HCT116 (cell line): ENCODE data around the gene GRIK4. TPM values are rescaled to one million over a fixed set of nuclear protein-coding genes. Genes with fewer than 3 reads are reported as not detected.

Source experiments
- ATAC-seq: fragments of 200-7000 bp; cut with Tn5 transposase; 2 replicates; pipeline ENCODE4 v1.9.1; 2020; ENCODE audit warnings: mild to moderate bottlenecking, moderate library complexity
- BruUV-seq: library from RNA; stranded (reverse); fragments of 400-500 nt; replicated peaks from 2 replicates; lab custom pipeline; 2021; lab: Mats Ljungman, UMichigan
- CTCF ChIA-PET: fragments of 300-600 bp; sonication (Branson Sonifier 250); formaldehyde crosslinking; loops from one replicate; lab custom pipeline; 2021; ENCODE audit warnings: antibody characterized with exemption; lab: Charles Lee
- POLR2A ChIA-PET: fragments of 300-600, 350-600 bp; sonication (Branson Sonifier 250); formaldehyde crosslinking; loops from one replicate; lab custom pipeline; 2021; ENCODE audit warnings: antibody characterized with exemption; lab: Charles Lee
- RAD21 ChIA-PET, 2 experiments: fragments of 300-600 bp; sonication (Branson Sonifier 250); formaldehyde crosslinking; loops; one replicate each; lab custom pipeline; 2023; ENCODE audit warnings: low total read pairs in 2 of 2; ENCODE audit not compliant: uncharacterized antibody in 2 of 2, unreplicated experiment in 2 of 2, low non-redundant PET in 1 of 2; lab: Charles Lee
- DNase-seq: peaks from one replicate; pipeline ENCODE4 v3.0.0-alpha.2; 2010; ENCODE audit warnings: low read depth, low spot score
- H2AFZ ChIP-seq: fragments of 200-600 bp; shearing (Covaris generic), sonication (generic); 2 replicates; pipeline ENCODE4 v1.6.1; 2017; ENCODE audit warnings: low read depth, mixed run types, mixed read lengths, antibody characterized with exemption, low read length; ENCODE audit not compliant: poor library complexity, severe bottlenecking
- H3K27ac ChIP-seq: 2 replicates; pipeline ENCODE4 v1.5.1; 2012; ENCODE audit warnings: low read depth, low read length
- H3K27me3 ChIP-seq: fragments of 200-600 bp; sonication (generic); 2 replicates; pipeline ENCODE4 v1.6.1; 2016; ENCODE audit warnings: mixed run types, low read length, mixed read lengths; ENCODE audit not compliant: insufficient read depth
- H3K36me3 ChIP-seq, 2 experiments: fragments of 200-500 bp in 1 of 2; fragments of 200-600 bp in 1 of 2; sonication (Bioruptor generic) in 1 of 2; sonication (generic) in 1 of 2; 2 replicates each; pipeline versions ENCODE4 v1.5.1 to v1.6.1; 2014 to 2016; ENCODE audit warnings: low read length in 2 of 2, inconsistent platforms in 1 of 2, mixed read lengths in 1 of 2, mixed run types in 1 of 2; ENCODE audit not compliant: insufficient read depth in 2 of 2, control insufficient read depth in 1 of 2
- H3K4me1 ChIP-seq, 2 experiments: fragments of 200-600 bp in 1 of 2; sonication (generic) in 1 of 2; 2 replicates each; pipeline versions ENCODE4 v1.5.1 to v1.6.1; 2012 to 2017; ENCODE audit warnings: low read length in 2 of 2, inconsistent platforms in 1 of 2, mild to moderate bottlenecking in 1 of 2, mixed read lengths in 1 of 2, mixed run types in 1 of 2, moderate library complexity in 1 of 2; ENCODE audit not compliant: insufficient read depth in 2 of 2, control insufficient read depth in 1 of 2
- H3K4me2 ChIP-seq: fragments of 200-600 bp; sonication (generic); 2 replicates; pipeline ENCODE4 v1.6.1; 2017; ENCODE audit warnings: mixed run types, low read length, mixed read lengths
- H3K4me3 ChIP-seq, 2 experiments: fragments of 200-600 bp in 1 of 2; sonication (generic) in 1 of 2; replicated peaks in 1 of 2; 2 replicates each; pipeline ENCODE4 v1.5.1; 2011 to 2016; ENCODE audit warnings: low read length in 2 of 2, control low read depth in 1 of 2, low read depth in 1 of 2, mild to moderate bottlenecking in 1 of 2, mixed read lengths in 1 of 2, mixed run types in 1 of 2
- H3K79me2 ChIP-seq: fragments of 200-600 bp; sonication (generic); 2 replicates; pipeline ENCODE4 v1.6.1; 2017; ENCODE audit warnings: mild to moderate bottlenecking, mixed run types, low read length, moderate library complexity, mixed read lengths; ENCODE audit not compliant: insufficient read depth
- H3K9ac ChIP-seq: fragments of 200-600 bp; sonication (generic); 2 replicates; pipeline ENCODE4 v1.6.1; 2016; ENCODE audit warnings: low read length, mixed read lengths
- H3K9me2 ChIP-seq: fragments of 200-600 bp; sonication (generic), shearing (Covaris generic); 2 replicates; pipeline ENCODE4 v1.6.1; 2017; ENCODE audit warnings: mixed run types, mild to moderate bottlenecking, moderate library complexity; ENCODE audit not compliant: insufficient read depth
- H3K9me3 ChIP-seq, 2 experiments: fragments of 200-500 bp in 1 of 2; fragments of 200-600 bp in 1 of 2; sonication (Bioruptor generic) in 1 of 2; sonication (generic) in 1 of 2; 2 replicates each; pipeline ENCODE4 v1.6.1; 2014 to 2017; ENCODE audit warnings: low read length in 2 of 2, mixed read lengths in 2 of 2, inconsistent platforms in 1 of 2, low read depth in 1 of 2, mild to moderate bottlenecking in 1 of 2, mixed run types in 1 of 2, moderate library complexity in 1 of 2; ENCODE audit not compliant: control insufficient read depth in 1 of 2, insufficient read depth in 1 of 2
- H4K20me1 ChIP-seq: fragments of 200-600 bp; sonication (generic), shearing (Covaris generic); 2 replicates; pipeline ENCODE4 v1.6.1; 2017; ENCODE audit warnings: mixed run types, mild to moderate bottlenecking, moderate library complexity; ENCODE audit not compliant: insufficient read depth
- ATF3 ChIP-seq: IDR thresholded peaks from 2 replicates; pipeline ENCODE4 v1.6.1; 2012
- CBX3 ChIP-seq: IDR thresholded peaks from 2 replicates; pipeline ENCODE4 v1.6.1; 2012; ENCODE audit warnings: low read depth
- CEBPB ChIP-seq: IDR thresholded peaks from 2 replicates; pipeline ENCODE4 v1.6.1; 2012; ENCODE audit warnings: low read depth
- CTCF ChIP-seq, 3 experiments: fragments of 200-600 bp in 1 of 3; sonication (generic) in 1 of 3; IDR thresholded peaks in 2 of 3; conservative IDR thresholded peaks in 1 of 3; 2 replicates each; pipeline ENCODE4 v1.5.1; 2012 to 2017; ENCODE audit warnings: low read depth in 2 of 3, low read length in 2 of 3, antibody characterized with exemption in 1 of 3, borderline replicate concordance in 1 of 3, control low read depth in 1 of 3, mild to moderate bottlenecking in 1 of 3, mixed read lengths in 1 of 3, mixed run types in 1 of 3, moderate library complexity in 1 of 3; ENCODE audit not compliant: insufficient read depth in 1 of 3
- EGR1 ChIP-seq: IDR thresholded peaks from 2 replicates; pipeline ENCODE4 v1.6.1; 2012; ENCODE audit warnings: low read depth
- ELF1 ChIP-seq: IDR thresholded peaks from 2 replicates; pipeline ENCODE4 v1.6.1; 2012; ENCODE audit warnings: low read depth, borderline replicate concordance
- EZH2 ChIP-seq: fragments of 200-600 bp; sonication (generic); IDR thresholded peaks from 2 replicates; pipeline ENCODE4 v1.6.1; 2017; ENCODE audit warnings: antibody characterized with exemption, mixed run types
- EZH2phosphoT487 ChIP-seq: fragments of 200-600 bp; IDR thresholded peaks from 2 replicates; pipeline ENCODE4 v1.6.1; 2018; ENCODE audit warnings: antibody characterized with exemption, borderline replicate concordance
- FOSL1 ChIP-seq: IDR thresholded peaks from 2 replicates; pipeline ENCODE4 v1.6.1; 2012; ENCODE audit warnings: low read depth
- JUND ChIP-seq: IDR thresholded peaks from 2 replicates; pipeline ENCODE4 v1.6.1; 2012
- MAX ChIP-seq: IDR thresholded peaks from 2 replicates; pipeline ENCODE4 v1.6.1; 2012
- POLR2A ChIP-seq: IDR thresholded peaks from 2 replicates; pipeline ENCODE4 v1.7.0; 2011; ENCODE audit warnings: borderline replicate concordance; ENCODE audit not compliant: insufficient read depth, insufficient read length; ENCODE audit errors: extremely low read depth
- POLR2AphosphoS5 ChIP-seq: IDR thresholded peaks from 2 replicates; pipeline ENCODE4 v1.6.1; 2011; ENCODE audit warnings: mild to moderate bottlenecking, low read depth, low read length, moderate library complexity
- RAD21 ChIP-seq: IDR thresholded peaks from 2 replicates; pipeline ENCODE4 v1.6.1; 2012; ENCODE audit warnings: low read depth, mild to moderate bottlenecking
- REST ChIP-seq: IDR thresholded peaks from 2 replicates; pipeline ENCODE4 v1.6.1; 2012; ENCODE audit warnings: low read depth
- SIN3A ChIP-seq: IDR thresholded peaks from 2 replicates; pipeline ENCODE4 v1.6.1; 2012; ENCODE audit warnings: low read depth
- TCF7L2 ChIP-seq: IDR thresholded peaks from 2 replicates; pipeline ENCODE4 v1.7.0; 2011; ENCODE audit warnings: borderline replicate concordance, inconsistent platforms; ENCODE audit not compliant: insufficient read depth, insufficient read length; ENCODE audit errors: extremely low read depth
- YY1 ChIP-seq: IDR thresholded peaks from 2 replicates; pipeline ENCODE4 v1.6.1; 2011; ENCODE audit warnings: low read length, low read depth, moderate library complexity, mild to moderate bottlenecking; ENCODE audit not compliant: insufficient replicate concordance; ENCODE audit errors: extremely low read depth
- ZFX ChIP-seq: fragments of 450-650 bp; IDR thresholded peaks from 2 replicates; pipeline ENCODE4 v1.6.1; 2017
- intact Hi-C: fragments of 100-400 bp; cut with micrococcal nuclease; formaldehyde crosslinking; loops from 2 replicates; pipeline ENCODE4 v1.10.0; 2022
- total RNA-seq: library from RNA; stranded (reverse); gene quantifications from one replicate; pipeline ENCODE4 v1.2.1, GENCODE V29; 2021; ENCODE audit not compliant: unreplicated experiment

The GRIK4 gene
- total RNA-seq, 1 experiment from 2014 or later: 0.52 TPM

GRCh38 chr11:120587299-120587698, 75.8 kb downstream of the GRIK4 start (continued):
- TF ChIP-seq ELF1: no peak
- no peak for TF ChIP-seq CBX3
- no peak for TF ChIP-seq ZFX
- TF ChIP-seq FOSL1: no peak
- TF ChIP-seq TCF7L2: no peak
- no peak for TF ChIP-seq EGR1
- TF ChIP-seq, all 23 proteins: peak for 0

- BruUV-seq: no TSS peak
- POLR2A ChIA-PET: no interaction called here
- H3K9ac ChIP-seq: no peak overlapping the region
- no peaks in the 10 kb centered on the region for H3K27me3 ChIP-seq
- RAD21 ChIA-PET: no interaction called here
- H3K9me3 ChIP-seq: no peaks in the 10 kb centered on the region
- no peaks in the 10 kb centered on the region for H3K9me2 ChIP-seq
- no peaks in the 10 kb centered on the region for H3K79me2 ChIP-seq
- no peaks in the 10 kb centered on the region for H4K20me1 ChIP-seq
- H3K36me3 ChIP-seq: no peaks in the 10 kb centered on the region
- no peak overlapping the region for H3K4me3 ChIP-seq
- intact Hi-C loops: no loop called here
- TF ChIP-seq REST: no peak
- no peak for TF ChIP-seq JUND
- no peak for TF ChIP-seq EZH2phosphoT487
- TF ChIP-seq EGR1: no peak
- TF ChIP-seq ATF3: no peak
- no peak for TF ChIP-seq POLR2AphosphoS5
- TF ChIP-seq YY1: no peak
- no peak for TF ChIP-seq SIN3A
- TF ChIP-seq EZH2: no peak
- no peak for TF ChIP-seq TCF7L2
- no peak for TF ChIP-seq CTCF (IDR thresholded peaks at IDR 0.05 in 2 of 3, conservative IDR thresholded peaks at IDR 0.05 in 1 of 3; ENCODE audit: borderline replicate concordance in 1 of 3, insufficient read depth in 1 of 3, low read depth in 2 of 3, low read length in 2 of 3)
- no peak for TF ChIP-seq POLR2A
- no peak for TF ChIP-seq FOSL1
- TF ChIP-seq MAX: no peak
- no peak for TF ChIP-seq RAD21
- no peak for TF ChIP-seq ZFX
- no peak for TF ChIP-seq CEBPB
- no peak overlapping the region for H3K27ac ChIP-seq
- peaks cover 5 to 7% of the 10 kb centered on the region in 2 experiments; a peak in 3 of 4 replicates for H3K4me1 ChIP-seq
- ATAC-seq (no peak), DNase-seq (no peak)
- H3K4me2 ChIP-seq: no peak overlapping the region
- H2AFZ ChIP-seq: no peak overlapping the region
- CTCF ChIA-PET: no interaction called here
Measured at GRCh38 chr11:120589376-120589775, 77.8 kb downstream of the GRIK4 start.
